ENCODE measurements around the gene EPHA3.

- TF ChIP-seq CTCF (IDR thresholded peaks at IDR 0.05) (no peak), POLR2A (IDR thresholded peaks at IDR 0.05) (peak in 1 of 2 donors; percentile 20)
Measured at GRCh38 chr3:89107461-89108290, at the start of gene EPHA3.
